Endothelial cell of umbilical vein (primary cell): ENCODE data around the gene ETV7. TPM values are rescaled to one million over a fixed set of nuclear protein-coding genes. Genes with fewer than 3 reads are reported as not detected.

Source experiments
- BruUV-seq: library from RNA; stranded (reverse); fragments of 400-500 nt; replicated peaks from 2 replicates; lab custom pipeline; 2021; lab: Mats Ljungman, UMichigan
- CTCF ChIA-PET: fragments of 300-600, 350-600 bp; sonication (Branson Sonifier 250); formaldehyde crosslinking; loops from one replicate; lab custom pipeline; 2021; ENCODE audit warnings: antibody characterized with exemption, inconsistent platforms; lab: Charles Lee
- POLR2A ChIA-PET: fragments of 300-600, 350-600 bp; sonication (Branson Sonifier 250); formaldehyde crosslinking; loops from one replicate; lab custom pipeline; 2021; ENCODE audit warnings: antibody characterized with exemption, inconsistent platforms; lab: Charles Lee
- DNase-seq: peaks from one replicate; pipeline ENCODE4 v3.0.0-alpha.2; 2011; ENCODE audit warnings: low read depth, low spot score
- FAIRE-seq: peaks from 2 replicates; lab custom pipeline; 2011; peaks lifted over from hg19 to GRCh38; lab: Jason Lieb, UNC
- H2AFZ ChIP-seq: 2 replicates; pipeline ENCODE4 v1.6.0; 2012; ENCODE audit warnings: low read depth, low read length, control low read depth, inconsistent platforms
- H3K27ac ChIP-seq: 2 replicates; pipeline ENCODE4 v1.5.1; 2011; ENCODE audit warnings: low read depth, mild to moderate bottlenecking, control low read depth, low read length, moderate library complexity; ENCODE audit not compliant: insufficient read depth
- H3K27me3 ChIP-seq, 2 experiments: 2 replicates each; pipeline versions ENCODE4 v1.6.0 to v1.6.1; 2011; ENCODE audit warnings: low read length in 2 of 2, mixed read lengths in 1 of 2; ENCODE audit not compliant: control insufficient read depth in 2 of 2, insufficient read depth in 2 of 2
- H3K36me3 ChIP-seq, 2 experiments: 2 replicates in 1 of 2; 3 replicates in 1 of 2; pipeline ENCODE4 v1.5.1; 2011; ENCODE audit warnings: low read length in 2 of 2, mild to moderate bottlenecking in 1 of 2, moderate library complexity in 1 of 2; ENCODE audit not compliant: control insufficient read depth in 2 of 2, insufficient read depth in 2 of 2; ENCODE audit errors: extremely low read depth in 1 of 2
- H3K4me1 ChIP-seq: 3 replicates; pipeline ENCODE4 v1.5.1; 2011; ENCODE audit warnings: mild to moderate bottlenecking, low read length; ENCODE audit not compliant: control insufficient read depth, insufficient read depth; ENCODE audit errors: extremely low read depth
- H3K4me2 ChIP-seq: 2 replicates; pipeline ENCODE4 v1.6.1; 2011; ENCODE audit warnings: low read length, control low read depth, mixed read lengths; ENCODE audit not compliant: insufficient read depth
- H3K4me3 ChIP-seq, 3 experiments: fragments of 200-600 bp in 1 of 3; sonication (generic), shearing (Covaris generic) in 1 of 3; replicated peaks in 1 of 3; 2 replicates each; pipeline ENCODE4 v1.5.1; 2011 to 2016; ENCODE audit warnings: control low read depth in 3 of 3, low read length in 3 of 3, mild to moderate bottlenecking in 2 of 3, inconsistent platforms in 1 of 3, low read depth in 1 of 3, moderate library complexity in 1 of 3; ENCODE audit not compliant: insufficient read depth in 1 of 3
- H3K79me2 ChIP-seq: 2 replicates; pipeline ENCODE4 v1.6.0; 2012; ENCODE audit warnings: low read length, inconsistent platforms; ENCODE audit not compliant: control insufficient read depth, insufficient read depth
- H3K9ac ChIP-seq: replicated peaks from 2 replicates; pipeline ENCODE3; 2011; ENCODE audit warnings: low read length, control low read depth; ENCODE audit not compliant: insufficient read depth; ENCODE audit errors: extremely low read depth
- H3K9me1 ChIP-seq: replicated peaks from 3 replicates; pipeline ENCODE4 v1.6.0; 2011; ENCODE audit warnings: mild to moderate bottlenecking, low read length; ENCODE audit not compliant: control insufficient read depth, insufficient read depth; ENCODE audit errors: extremely low read depth
- H3K9me3 ChIP-seq: replicated peaks from 2 replicates; pipeline ENCODE4 v1.5.1; 2012; ENCODE audit warnings: low read length, inconsistent platforms; ENCODE audit not compliant: control insufficient read depth, insufficient read depth
- H4K20me1 ChIP-seq: replicated peaks from 2 replicates; pipeline ENCODE3; 2011; ENCODE audit warnings: mild to moderate bottlenecking, low read length; ENCODE audit not compliant: control insufficient read depth, insufficient read depth; ENCODE audit errors: extremely low read depth
- EZH2 ChIP-seq: IDR thresholded peaks from 2 replicates; pipeline ENCODE4 v1.6.1; 2012; ENCODE audit warnings: borderline replicate concordance, low read depth, mild to moderate bottlenecking, moderate library complexity, low read length, inconsistent platforms; ENCODE audit not compliant: severe bottlenecking
- FOS ChIP-seq: IDR thresholded peaks from 2 replicates; pipeline ENCODE4 v1.6.1; 2011; ENCODE audit warnings: mild to moderate bottlenecking, low read length, moderate library complexity, borderline replicate concordance; ENCODE audit not compliant: insufficient read depth
- GATA2 ChIP-seq: IDR thresholded peaks from 2 replicates; pipeline ENCODE4 v1.7.0; 2011; ENCODE audit warnings: low read depth, mild to moderate bottlenecking, moderate library complexity, mixed read lengths, low read length; ENCODE audit not compliant: insufficient read length, insufficient read depth
- JUN ChIP-seq: IDR thresholded peaks from 2 replicates; pipeline ENCODE4 v1.6.1; 2011; ENCODE audit warnings: borderline replicate concordance, low read depth; ENCODE audit not compliant: insufficient read length, insufficient read depth
- MYC ChIP-seq: IDR thresholded peaks from one replicate; pipeline ENCODE4 v1.6.1; 2011; ENCODE audit warnings: mild to moderate bottlenecking, low read depth, low read length
- POLR2A ChIP-seq: IDR thresholded peaks from 2 replicates; pipeline ENCODE4 v1.6.1; 2012; ENCODE audit warnings: low read depth, mild to moderate bottlenecking, control low read depth, low read length
- POLR2AphosphoS5 ChIP-seq: IDR thresholded peaks from 2 replicates; pipeline ENCODE4 v1.6.1; 2012; ENCODE audit warnings: low read depth, mild to moderate bottlenecking, control low read depth, low read length, moderate library complexity; ENCODE audit not compliant: insufficient read depth
- dilution Hi-C: fragments of 300-500 bp; cut with MboI; formaldehyde crosslinking; loops from one replicate; pipeline ENCODE4 v1.15.0; 2019; ENCODE audit warnings: low sequenced_read_pairs; ENCODE audit not compliant: extremely low pct_ligation_motif_present
- intact Hi-C: fragments of 100-400 bp; cut with micrococcal nuclease; formaldehyde crosslinking; loops from one replicate; pipeline ENCODE4 v1.10.0; 2022
- polyA plus RNA-seq, 4 experiments: library from polyadenylated mRNA; depleted of rRNA in 3 of 4; stranded (reverse) in 3 of 4; unstranded in 1 of 4; fragments of >200 nt; gene quantifications; 2 replicates each; pipeline versions ENCODE4 v1.2.1 to v1.2.3, GENCODE V29; 2011 to 2012; ENCODE audit warnings: missing spikeins in 1 of 4
- total RNA-seq: library from RNA; stranded (reverse); gene quantifications from 2 replicates; pipeline ENCODE4 v1.2.3, GENCODE V29; 2021
- TF ChIP-seq, protein P1 (sequence below): IDR thresholded peaks from 2 replicates; pipeline ENCODE4 v1.6.1; 2011; ENCODE audit not compliant: insufficient read depth, insufficient read length
- TF ChIP-seq, protein P2 (sequence below), 2 donors: IDR thresholded peaks; 1 replicate in 1 of 2; 2 replicates in 1 of 2; pipeline ENCODE4 v1.5.1; 2011; ENCODE audit warnings: low read length in 2 of 2, mild to moderate bottlenecking in 2 of 2, moderate library complexity in 2 of 2, control low read depth in 1 of 2, inconsistent platforms in 1 of 2, low read depth in 1 of 2; ENCODE audit not compliant: insufficient read depth in 1 of 2; ENCODE audit errors: extremely low read depth in 1 of 2

ETV7 gene
- total and polyA plus RNA-seq, 2 donors (not counting 3 experiments of a cell fraction or from before 2014, with no cell fraction given) = 0.23 to 0.58 TPM

DNA sequence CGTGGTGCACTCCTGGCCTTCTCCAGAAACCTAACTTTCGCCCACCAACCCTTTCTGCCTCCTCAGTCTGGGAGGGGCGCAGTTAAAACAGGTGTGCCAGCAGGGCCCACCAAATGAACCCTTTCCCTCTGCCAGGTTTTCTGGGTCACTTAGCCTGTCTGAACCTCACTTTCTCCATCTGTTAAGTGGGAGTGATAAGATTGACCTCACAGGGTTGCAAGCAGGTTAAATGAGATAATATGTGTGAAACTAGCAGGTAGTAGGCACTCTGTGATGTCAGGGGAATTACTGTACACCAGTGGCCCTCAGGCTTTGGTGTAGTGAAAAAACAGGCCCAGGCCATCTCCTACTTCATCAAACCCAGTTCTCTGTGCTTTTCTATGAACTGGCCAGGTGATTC lies 64.9 kb downstream of the ETV7 start:
- no peak overlapping the region for H3K4me2 ChIP-seq
- dilution Hi-C loops (no loop called here), intact Hi-C loops (no loop called here)
- TF ChIP-seq MYC (no peak), GATA2 (no peak), FOS (no peak), JUN (no peak)
- TF ChIP-seq, protein P1, sequence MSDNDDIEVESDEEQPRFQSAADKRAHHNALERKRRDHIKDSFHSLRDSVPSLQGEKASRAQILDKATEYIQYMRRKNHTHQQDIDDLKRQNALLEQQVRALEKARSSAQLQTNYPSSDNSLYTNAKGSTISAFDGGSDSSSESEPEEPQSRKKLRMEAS = no peak
- FAIRE-seq (no peak), DNase-seq (no peak)
- POLR2A ChIA-PET = no interaction called here
- H3K9me1 ChIP-seq = no peaks in the 10 kb centered on the region
- no peak overlapping the region for H3K9ac ChIP-seq
- H3K27me3 ChIP-seq = peaks cover 19 to 23% of the 10 kb centered on the region in 2 experiments
- H3K4me1 ChIP-seq = no peaks in the 10 kb centered on the region
- CTCF ChIA-PET = interaction anchor here (2.0 to 2.1 kb wide), 2 partner anchors 18 to 20 kb away, joined by 8 to 13 read pairs; no protein-coding TSS in a partner anchor
- H2AFZ ChIP-seq = no peak overlapping the region
- no peaks in the 10 kb centered on the region for H3K9me3 ChIP-seq
- no peak overlapping the region for H3K4me3 ChIP-seq
- BruUV-seq = no TSS peak
- H4K20me1 ChIP-seq = no peaks in the 10 kb centered on the region
- no peaks in the 10 kb centered on the region for H3K79me2 ChIP-seq
- H3K27ac ChIP-seq = no peak overlapping the region
- H3K36me3 ChIP-seq = no peaks in the 10 kb centered on the region

DNA sequence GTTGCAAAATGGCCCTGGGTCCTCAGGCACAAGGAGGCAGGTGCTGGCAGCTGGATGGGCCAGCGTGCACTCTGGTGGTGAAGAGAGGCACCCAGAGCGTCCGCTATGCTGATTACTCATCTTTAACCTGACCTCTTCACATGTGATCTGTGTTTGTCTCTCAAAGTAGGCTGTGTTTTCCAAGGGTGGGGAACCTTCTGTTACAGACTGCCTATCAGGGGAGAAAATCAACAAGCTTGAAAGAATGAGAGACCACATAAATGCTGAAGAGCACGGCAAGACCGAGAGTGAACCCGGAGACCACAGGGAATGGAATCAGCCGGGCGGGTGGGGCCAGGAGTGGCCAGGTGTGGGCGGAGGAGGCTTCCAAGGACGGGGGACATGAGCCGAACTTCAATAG lies 67.0 kb downstream of the ETV7 start:
- Histone ChIP-seq H3K79me2 (no peaks in the 10 kb centered on the region), H3K27me3 (peaks cover 16 to 18% of the 10 kb centered on the region in 2 experiments), H4K20me1 (no peaks in the 10 kb centered on the region), H3K9me3 (no peaks in the 10 kb centered on the region), H3K27ac (no peak overlapping the region), H3K9ac (no peak overlapping the region), H3K9me1 (no peaks in the 10 kb centered on the region), H2AFZ (no peak overlapping the region), H3K4me1 (no peaks in the 10 kb centered on the region), H3K36me3 (no peaks in the 10 kb centered on the region), H3K4me2 (no peak overlapping the region), H3K4me3 (no peak overlapping the region)
- FAIRE-seq = no peak
- no peak for TF ChIP-seq MYC
- TF ChIP-seq JUN = no peak
- TF ChIP-seq POLR2A = no peak
- TF ChIP-seq, protein P1 = no peak
- TF ChIP-seq, protein P2, sequence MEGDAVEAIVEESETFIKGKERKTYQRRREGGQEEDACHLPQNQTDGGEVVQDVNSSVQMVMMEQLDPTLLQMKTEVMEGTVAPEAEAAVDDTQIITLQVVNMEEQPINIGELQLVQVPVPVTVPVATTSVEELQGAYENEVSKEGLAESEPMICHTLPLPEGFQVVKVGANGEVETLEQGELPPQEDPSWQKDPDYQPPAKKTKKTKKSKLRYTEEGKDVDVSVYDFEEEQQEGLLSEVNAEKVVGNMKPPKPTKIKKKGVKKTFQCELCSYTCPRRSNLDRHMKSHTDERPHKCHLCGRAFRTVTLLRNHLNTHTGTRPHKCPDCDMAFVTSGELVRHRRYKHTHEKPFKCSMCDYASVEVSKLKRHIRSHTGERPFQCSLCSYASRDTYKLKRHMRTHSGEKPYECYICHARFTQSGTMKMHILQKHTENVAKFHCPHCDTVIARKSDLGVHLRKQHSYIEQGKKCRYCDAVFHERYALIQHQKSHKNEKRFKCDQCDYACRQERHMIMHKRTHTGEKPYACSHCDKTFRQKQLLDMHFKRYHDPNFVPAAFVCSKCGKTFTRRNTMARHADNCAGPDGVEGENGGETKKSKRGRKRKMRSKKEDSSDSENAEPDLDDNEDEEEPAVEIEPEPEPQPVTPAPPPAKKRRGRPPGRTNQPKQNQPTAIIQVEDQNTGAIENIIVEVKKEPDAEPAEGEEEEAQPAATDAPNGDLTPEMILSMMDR (IDR thresholded peaks at IDR 0.05; ENCODE audit: extremely low read depth in 1 of 2, insufficient read depth in 1 of 2, low read depth in 1 of 2, low read length in 2 of 2) = no peak
- no peak for TF ChIP-seq POLR2AphosphoS5
- no peak for TF ChIP-seq FOS
- TF ChIP-seq EZH2 = no peak
- TF ChIP-seq GATA2 = no peak
- POLR2A ChIA-PET = no interaction called here
- no TSS peak for BruUV-seq
- no peak for DNase-seq
- intact Hi-C loops = no loop called here
- dilution Hi-C loops = no loop called here
- CTCF ChIA-PET = interaction anchor here (0.6 to 3.4 kb wide), 6 partner anchors 10 to 39 kb away, joined by 3 to 27 read pairs (median 6); no protein-coding TSS in a partner anchor
